ENCODE measurements around the gene EVPL.
A peak's percentile ranks its signal among the peaks of the same experiment; 100 is the strongest.

DNA sequence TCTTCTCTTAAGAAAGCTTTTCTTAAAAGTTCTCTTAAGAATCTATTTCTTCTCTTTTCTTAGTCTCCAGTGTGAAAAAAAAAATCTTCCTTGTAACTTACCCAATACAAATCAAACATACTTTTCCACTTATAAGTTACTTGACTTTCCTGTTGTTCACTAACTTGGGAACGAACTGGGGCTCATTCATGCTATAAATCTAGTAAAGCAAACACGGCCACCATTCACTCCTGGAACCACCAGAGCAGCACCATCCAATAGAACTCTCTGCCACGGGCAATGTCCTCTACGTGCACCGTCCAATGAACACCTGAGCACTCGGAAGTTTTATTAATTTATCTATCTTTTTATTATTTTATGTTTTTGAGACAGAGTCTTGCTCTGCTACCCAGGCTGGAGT, 24.5 kb upstream of the EVPL start:
- TF ChIP-seq, protein P1, sequence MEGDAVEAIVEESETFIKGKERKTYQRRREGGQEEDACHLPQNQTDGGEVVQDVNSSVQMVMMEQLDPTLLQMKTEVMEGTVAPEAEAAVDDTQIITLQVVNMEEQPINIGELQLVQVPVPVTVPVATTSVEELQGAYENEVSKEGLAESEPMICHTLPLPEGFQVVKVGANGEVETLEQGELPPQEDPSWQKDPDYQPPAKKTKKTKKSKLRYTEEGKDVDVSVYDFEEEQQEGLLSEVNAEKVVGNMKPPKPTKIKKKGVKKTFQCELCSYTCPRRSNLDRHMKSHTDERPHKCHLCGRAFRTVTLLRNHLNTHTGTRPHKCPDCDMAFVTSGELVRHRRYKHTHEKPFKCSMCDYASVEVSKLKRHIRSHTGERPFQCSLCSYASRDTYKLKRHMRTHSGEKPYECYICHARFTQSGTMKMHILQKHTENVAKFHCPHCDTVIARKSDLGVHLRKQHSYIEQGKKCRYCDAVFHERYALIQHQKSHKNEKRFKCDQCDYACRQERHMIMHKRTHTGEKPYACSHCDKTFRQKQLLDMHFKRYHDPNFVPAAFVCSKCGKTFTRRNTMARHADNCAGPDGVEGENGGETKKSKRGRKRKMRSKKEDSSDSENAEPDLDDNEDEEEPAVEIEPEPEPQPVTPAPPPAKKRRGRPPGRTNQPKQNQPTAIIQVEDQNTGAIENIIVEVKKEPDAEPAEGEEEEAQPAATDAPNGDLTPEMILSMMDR (IDR thresholded peaks at IDR 0.05): no peak
- TF ChIP-seq POLR2A (IDR thresholded peaks at IDR 0.05): no peak
- TF ChIP-seq POLR2AphosphoS5 (IDR thresholded peaks at IDR 0.05): peak; percentile 24
